GM18907 (cell line): Measurements from ENCODE around the gene CHAF1A.

ENCODE experiments used
- ATAC-seq: cut with Tn5 transposase; IDR thresholded peaks from one replicate; pipeline ENCODE4 v1.9.1; 2021; ENCODE audit warnings: mild to moderate bottlenecking, moderate library complexity; ENCODE audit not compliant: unreplicated experiment

Gene CHAF1A

GRCh38 chr19:4402171-4403004 is at the start of gene CHAF1A:
TSS of gene CHAF1A (plus strand) at chr19:4402640. CDS start at chr19:4402763, 123 bp downstream.
- ATAC-seq, result peak; percentile 80

- ATAC-seq, result no peak
These were observed 49.7 kb upstream of the CHAF1A start for GRCh38 chr19:4352701-4353121.

- ATAC-seq, result no peak
These were observed 48.2 kb upstream of the CHAF1A start for GRCh38 chr19:4354282-4354681.

- no peak for ATAC-seq
These were observed 47.5 kb upstream of the CHAF1A start for GRCh38 chr19:4354897-4355296.

- no peak for ATAC-seq
These were observed 45.2 kb upstream of the CHAF1A start for GRCh38 chr19:4357095-4357797.

- ATAC-seq, result no peak
These were observed 44.5 kb upstream of the CHAF1A start for GRCh38 chr19:4357921-4358326.

- ATAC-seq, result no peak
These were observed 43.5 kb upstream of the CHAF1A start for GRCh38 chr19:4358709-4359626.

- no peak for ATAC-seq
These were observed 42.8 kb upstream of the CHAF1A start for GRCh38 chr19:4359627-4360000.

- no peak for ATAC-seq
These were observed 42.3 kb upstream of the CHAF1A start for GRCh38 chr19:4360081-4360569.

- ATAC-seq, result no peak
These were observed 41.7 kb upstream of the CHAF1A start for GRCh38 chr19:4360641-4361151.

GRCh38 chr19:4361152-4362046 is 41.0 kb upstream of the CHAF1A start:
- no peak for ATAC-seq

- ATAC-seq, result no peak
These were observed 40.2 kb upstream of the CHAF1A start for GRCh38 chr19:4362101-4362828.

GRCh38 chr19:4362831-4363545 is 39.5 kb upstream of the CHAF1A start:
- ATAC-seq, result no peak

GRCh38 chr19:4363571-4364304 is 38.7 kb upstream of the CHAF1A start:
- ATAC-seq, result no peak

- ATAC-seq, result no peak
These were observed 37.1 kb upstream of the CHAF1A start for GRCh38 chr19:4365341-4365740.

- ATAC-seq, result no peak
These were observed 36.4 kb upstream of the CHAF1A start for GRCh38 chr19:4365791-4366665.
